Measurements from ENCODE around the gene KCNC3.
A peak's percentile ranks its signal among the peaks of the same experiment; 100 is the strongest.

The KCNC3 gene

GRCh38 chr19:50311723-50312635 is 17.2 kb downstream of the KCNC3 start:
- peak; percentile 43 for DNase-seq (ENCODE audit: low read depth, low spot score)

- DNase-seq (ENCODE audit: low read depth, low spot score) = no peak
Observed at GRCh38 chr19:50310759-50311465, 18.3 kb downstream of the KCNC3 start.

DNA sequence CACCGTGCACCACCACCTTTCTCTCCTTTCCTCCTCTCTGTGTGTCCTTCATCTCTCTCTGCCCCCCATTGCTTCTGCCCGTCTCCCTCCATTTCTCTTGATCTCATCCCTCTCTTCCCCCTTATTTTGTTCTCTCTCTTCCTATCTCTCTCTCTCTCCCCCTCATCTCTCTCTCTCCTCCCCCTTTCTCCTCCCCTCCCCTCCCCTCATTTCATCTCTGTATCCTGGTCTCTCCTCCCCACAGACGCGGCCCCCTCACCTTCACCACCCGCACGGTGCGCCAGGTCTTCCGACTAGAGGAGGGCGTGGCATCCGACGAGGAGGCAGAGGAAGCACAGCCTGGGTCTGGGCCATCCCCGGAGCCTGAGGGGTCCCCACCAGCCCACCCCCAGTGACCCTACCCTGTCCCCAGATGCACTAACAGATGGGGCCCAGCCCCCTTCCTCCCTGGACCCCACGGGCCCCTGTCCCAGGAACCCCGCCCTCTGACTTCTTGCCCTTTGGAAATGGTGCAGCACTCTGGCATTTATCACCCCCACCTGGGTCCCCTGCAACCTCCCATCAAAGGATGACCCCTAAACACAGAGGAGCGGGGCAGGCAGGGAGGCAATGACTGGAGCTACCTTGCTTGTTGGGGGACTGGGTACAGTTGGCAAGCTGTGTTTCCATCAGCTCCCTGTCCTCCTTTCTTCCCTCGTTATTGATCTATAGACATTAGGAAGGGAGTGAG is 19.6 kb downstream of the KCNC3 start:
- DNase-seq (ENCODE audit: low read depth, low spot score) = no peak

GRCh38 chr19:50308991-50309390 is 20.2 kb downstream of the KCNC3 start:
- DNase-seq (ENCODE audit: low read depth, low spot score) = no peak

DNA sequence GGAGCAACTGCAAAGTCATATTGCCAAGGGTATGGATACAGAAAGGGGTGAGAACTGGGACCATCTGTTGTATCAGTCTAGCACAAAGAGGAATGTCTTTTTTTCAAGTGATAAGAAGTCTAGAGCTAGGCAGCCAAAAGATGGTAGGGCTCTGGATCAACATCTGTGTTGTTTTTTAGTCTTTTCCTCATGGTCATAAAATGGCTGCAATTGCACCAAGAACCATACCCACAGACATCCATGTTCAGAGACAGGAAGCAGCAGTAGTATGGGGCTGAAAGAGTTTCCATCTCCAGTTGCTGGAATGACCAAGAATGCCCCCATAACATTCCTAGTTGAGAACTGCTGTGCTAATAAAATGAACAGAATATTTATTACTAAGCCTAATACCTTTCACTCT is 25.6 kb downstream of the KCNC3 start:
- DNase-seq (ENCODE audit: low read depth, low spot score) = no peak

GRCh38 chr19:50301607-50301971 is 27.6 kb downstream of the KCNC3 start:
- no peak for DNase-seq (ENCODE audit: low read depth, low spot score)

DNA sequence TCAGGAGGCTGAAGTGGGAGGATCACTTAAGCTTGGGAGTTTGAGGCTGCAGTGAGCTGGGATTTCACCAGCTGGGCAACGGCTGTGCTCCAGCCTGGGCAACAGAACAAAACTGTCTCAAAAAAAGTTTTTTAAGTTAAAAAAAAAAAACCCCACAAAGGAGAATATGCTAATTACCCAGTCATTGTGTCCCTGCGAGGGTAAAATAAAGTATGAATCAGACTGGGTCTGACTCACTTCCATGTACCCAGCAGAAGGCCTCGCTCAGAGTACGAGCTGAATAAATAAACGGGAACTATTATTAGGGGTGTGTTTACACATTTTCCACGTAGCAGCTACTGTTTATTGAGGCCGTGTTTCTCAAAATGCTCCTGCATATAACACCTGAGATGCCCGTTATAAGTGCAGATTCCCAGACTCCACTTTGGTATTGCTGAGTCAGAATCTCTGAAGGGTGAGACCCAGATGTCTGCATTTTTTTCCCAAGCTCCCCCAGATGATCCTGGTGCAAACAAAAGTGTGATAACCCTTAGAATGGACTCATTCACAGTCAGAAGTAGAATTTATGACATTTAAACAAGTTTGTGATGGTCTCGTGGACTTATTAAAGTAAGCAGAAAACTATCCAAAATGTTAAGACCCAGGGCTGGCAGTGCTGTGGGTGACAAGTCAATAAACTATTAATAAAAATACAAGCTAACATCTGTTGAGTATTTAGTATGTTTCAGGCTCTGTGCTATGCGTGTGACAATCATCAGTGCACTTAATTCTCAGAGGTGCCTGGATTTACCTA is 28.2 kb downstream of the KCNC3 start:
- peak; percentile 80 for DNase-seq (ENCODE audit: low read depth, low spot score)

GRCh38 chr19:50300051-50300450 is 29.1 kb downstream of the KCNC3 start:
- no peak for DNase-seq (ENCODE audit: low read depth, low spot score)

- DNase-seq (ENCODE audit: low read depth, low spot score) = no peak
Observed at GRCh38 chr19:50293263-50294004, 35.7 kb downstream of the KCNC3 start.

- DNase-seq (ENCODE audit: low read depth, low spot score) = no peak
Observed at GRCh38 chr19:50292216-50292827, 36.9 kb downstream of the KCNC3 start.

GRCh38 chr19:50290775-50291174 is 38.4 kb downstream of the KCNC3 start:
- no peak for DNase-seq (ENCODE audit: low read depth, low spot score)

- DNase-seq (ENCODE audit: low read depth, low spot score) = no peak
Observed at GRCh38 chr19:50290011-50290410, 39.2 kb downstream of the KCNC3 start.

GRCh38 chr19:50288954-50289353 is 40.2 kb downstream of the KCNC3 start:
- no peak for DNase-seq (ENCODE audit: low read depth, low spot score)

DNA sequence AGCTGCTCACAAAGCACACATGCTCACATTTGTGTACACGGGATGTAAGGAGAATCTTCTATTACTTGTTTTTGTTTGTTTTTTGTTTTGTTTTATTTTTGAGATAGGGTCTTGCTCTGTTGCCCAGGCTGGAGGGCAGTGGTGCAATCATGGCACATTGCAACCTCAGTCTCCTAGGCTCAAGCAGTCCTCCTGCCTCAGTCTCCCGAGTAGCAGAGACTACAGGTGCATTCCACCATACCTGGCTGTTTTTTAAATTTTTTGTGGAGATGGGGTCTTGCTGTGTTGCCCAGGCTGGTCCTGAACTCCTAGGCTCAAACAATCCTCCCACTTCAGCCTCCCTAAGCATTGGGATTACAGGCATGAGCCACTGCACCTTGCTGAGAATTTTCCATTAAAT is 41.8 kb downstream of the KCNC3 start:
- no peak for DNase-seq (ENCODE audit: low read depth, low spot score)

DNA sequence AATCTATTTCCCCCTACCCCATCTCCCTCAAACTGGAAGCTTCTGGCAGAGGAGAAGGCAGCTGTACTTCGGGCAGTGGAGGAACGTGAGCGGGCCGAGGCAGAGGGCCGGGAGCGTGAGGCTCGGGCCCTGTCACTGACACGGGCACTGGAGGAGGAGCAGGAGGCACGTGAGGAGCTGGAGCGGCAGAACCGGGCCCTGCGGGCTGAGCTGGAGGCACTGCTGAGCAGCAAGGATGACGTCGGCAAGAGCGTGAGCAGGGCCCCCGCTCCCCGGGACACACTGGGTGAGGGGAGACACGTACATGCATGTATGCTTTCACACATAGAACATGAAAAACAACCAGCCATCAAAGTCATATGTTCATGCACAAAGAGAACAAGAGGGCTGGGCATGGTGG is 42.7 kb downstream of the KCNC3 start:
- DNase-seq (ENCODE audit: low read depth, low spot score) = no peak

GRCh38 chr19:50285833-50286232 is 43.3 kb downstream of the KCNC3 start:
- DNase-seq (ENCODE audit: low read depth, low spot score) = no peak

- no peak for DNase-seq (ENCODE audit: low read depth, low spot score)
Observed at GRCh38 chr19:50281491-50281890, 47.7 kb downstream of the KCNC3 start.

DNA sequence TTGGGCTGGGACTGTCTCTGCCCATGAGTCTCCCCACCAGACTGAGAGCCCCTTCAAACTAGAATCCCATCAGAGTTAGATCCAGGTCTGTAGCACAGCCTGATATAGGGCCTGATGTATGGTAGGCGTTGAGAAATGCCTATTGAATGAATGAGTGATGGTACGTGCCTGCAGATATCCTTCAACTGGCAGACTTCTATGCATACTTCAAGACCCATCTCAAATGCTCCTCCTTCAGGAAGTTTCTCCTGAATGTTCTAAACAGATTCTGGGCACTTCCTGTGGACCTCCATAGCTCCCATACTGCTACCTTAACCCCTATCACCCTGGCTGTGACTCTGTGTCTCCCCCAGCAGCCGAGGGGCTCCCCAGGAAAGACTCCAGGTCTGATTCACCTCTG is 48.2 kb downstream of the KCNC3 start:
- DNase-seq (ENCODE audit: low read depth, low spot score) = no peak

GRCh38 chr19:50280074-50280473 is 49.1 kb downstream of the KCNC3 start:
- no peak for DNase-seq (ENCODE audit: low read depth, low spot score)

DNA sequence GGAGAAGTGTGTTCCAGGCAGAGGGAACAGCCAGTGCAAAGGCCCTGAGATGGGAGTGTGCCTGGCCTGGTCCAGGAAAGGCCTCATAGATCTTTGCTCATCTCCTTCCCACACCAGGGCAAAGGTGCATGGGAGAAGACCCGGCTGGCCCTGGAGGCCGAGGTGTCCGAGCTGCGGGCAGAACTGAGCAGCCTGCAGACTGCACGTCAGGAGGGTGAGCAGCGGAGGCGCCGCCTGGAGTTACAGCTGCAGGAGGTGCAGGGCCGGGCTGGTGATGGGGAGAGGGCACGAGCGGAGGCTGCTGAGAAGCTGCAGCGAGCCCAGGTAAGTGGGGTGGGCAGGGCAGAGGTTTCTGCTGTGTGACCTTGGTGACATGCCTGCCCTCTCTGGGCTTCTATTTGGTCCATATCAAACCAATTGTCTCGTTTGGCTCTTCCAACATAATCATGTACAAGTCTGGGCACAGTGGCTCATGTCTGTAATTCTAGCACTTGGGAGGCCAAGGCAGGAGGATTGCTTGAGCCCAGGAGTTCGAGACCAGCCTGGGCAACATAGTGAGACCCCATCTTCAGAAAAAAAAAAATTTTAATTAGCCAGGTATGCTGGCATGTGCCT is 51.1 kb downstream of the KCNC3 start:
- DNase-seq (ENCODE audit: low read depth, low spot score) = no peak

Measured in astrocyte of the hippocampus (primary cell).